ENCODE data around the gene PARD3.

DNA sequence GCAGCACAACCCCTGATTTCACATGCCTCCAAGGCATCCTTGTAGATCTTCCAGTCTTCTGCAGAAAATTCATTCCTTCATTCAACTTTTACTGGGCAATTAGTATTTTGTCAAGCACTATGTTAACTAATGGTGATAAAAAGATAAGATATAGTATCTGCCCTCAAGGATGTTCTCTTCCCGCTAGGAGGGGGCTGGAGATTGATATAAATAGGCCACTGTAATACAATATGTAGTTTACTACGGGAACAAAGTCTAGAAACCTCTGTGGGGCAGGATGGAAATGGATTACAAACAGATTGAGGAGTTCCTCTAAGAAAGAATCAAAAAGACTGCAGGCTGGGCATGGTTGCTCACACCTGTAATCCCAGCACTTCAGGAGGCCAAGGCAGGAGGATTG lies 10.3 kb upstream of the PARD3 start:
- TF ChIP-seq POLR2A (IDR thresholded peaks at IDR 0.05): no peak
- TF ChIP-seq CTCF (IDR thresholded peaks at IDR 0.05): no peak
